Neural progenitor cell (in vitro differentiated cells): ENCODE measurements around the gene CARS2.

Source experiments
- EZH2 ChIP-seq: fragments of 200-600 bp; sonication (generic); IDR thresholded peaks from 2 replicates; pipeline ENCODE4 v1.6.1; 2017; ENCODE audit warnings: antibody characterized with exemption, mild to moderate bottlenecking, moderate library complexity
- EZH2phosphoT487 ChIP-seq: fragments of 200-600 bp; sonication (generic); IDR thresholded peaks from 2 replicates; pipeline ENCODE4 v1.6.1; 2017; ENCODE audit warnings: antibody characterized with exemption
- TF ChIP-seq, protein P1 (sequence below): fragments of 200-600 bp; sonication (generic); IDR thresholded peaks from 2 replicates; pipeline ENCODE4 v1.5.1; 2017; ENCODE audit warnings: antibody characterized with exemption, mild to moderate bottlenecking

DNA sequence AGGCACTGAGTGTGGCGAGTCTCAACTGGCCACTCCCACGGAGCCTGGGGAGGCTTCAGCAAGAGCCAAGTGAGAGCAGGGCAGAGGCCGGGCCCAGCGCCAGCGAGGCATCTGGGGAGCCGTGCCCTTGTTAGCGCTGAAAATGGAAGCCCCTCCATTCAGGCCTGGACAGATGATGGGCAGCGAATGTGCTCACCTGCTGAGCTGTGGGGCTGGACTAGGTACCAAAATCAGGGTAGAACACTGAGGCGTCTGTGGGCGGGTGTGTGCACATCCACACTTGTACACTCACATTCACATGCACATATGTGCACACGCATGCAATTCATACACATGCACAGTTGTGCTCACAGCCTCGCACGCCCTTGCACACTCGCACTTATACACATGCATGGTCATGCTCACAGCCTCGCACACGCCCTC is 69.9 kb downstream of the CARS2 start:
- TF ChIP-seq, protein P1, sequence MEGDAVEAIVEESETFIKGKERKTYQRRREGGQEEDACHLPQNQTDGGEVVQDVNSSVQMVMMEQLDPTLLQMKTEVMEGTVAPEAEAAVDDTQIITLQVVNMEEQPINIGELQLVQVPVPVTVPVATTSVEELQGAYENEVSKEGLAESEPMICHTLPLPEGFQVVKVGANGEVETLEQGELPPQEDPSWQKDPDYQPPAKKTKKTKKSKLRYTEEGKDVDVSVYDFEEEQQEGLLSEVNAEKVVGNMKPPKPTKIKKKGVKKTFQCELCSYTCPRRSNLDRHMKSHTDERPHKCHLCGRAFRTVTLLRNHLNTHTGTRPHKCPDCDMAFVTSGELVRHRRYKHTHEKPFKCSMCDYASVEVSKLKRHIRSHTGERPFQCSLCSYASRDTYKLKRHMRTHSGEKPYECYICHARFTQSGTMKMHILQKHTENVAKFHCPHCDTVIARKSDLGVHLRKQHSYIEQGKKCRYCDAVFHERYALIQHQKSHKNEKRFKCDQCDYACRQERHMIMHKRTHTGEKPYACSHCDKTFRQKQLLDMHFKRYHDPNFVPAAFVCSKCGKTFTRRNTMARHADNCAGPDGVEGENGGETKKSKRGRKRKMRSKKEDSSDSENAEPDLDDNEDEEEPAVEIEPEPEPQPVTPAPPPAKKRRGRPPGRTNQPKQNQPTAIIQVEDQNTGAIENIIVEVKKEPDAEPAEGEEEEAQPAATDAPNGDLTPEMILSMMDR, result no peak
- TF ChIP-seq EZH2 (no peak), EZH2phosphoT487 (no peak)
